OCI-LY1 (cell line): ENCODE results near the gene INPP5A.

Source experiments
- H2AFZ ChIP-seq: fragments of 200-600 bp; sonication (generic), shearing (Covaris generic); 2 replicates; pipeline ENCODE4 v1.6.0; 2014; ENCODE audit warnings: antibody characterized with exemption, mild to moderate bottlenecking, low read length
- H3F3A ChIP-seq: fragments of 200-600 bp; sonication (generic), shearing (Covaris generic); 2 replicates; pipeline ENCODE4 v1.6.0; 2014; ENCODE audit warnings: mild to moderate bottlenecking, antibody characterized with exemption, low read length, moderate library complexity; ENCODE audit not compliant: insufficient read depth
- H3K27ac ChIP-seq: fragments of 200-600 bp; sonication (generic); 2 replicates; pipeline ENCODE4 v1.5.1; 2014; ENCODE audit warnings: low read length, mixed run types, mild to moderate bottlenecking, low read depth; ENCODE audit not compliant: poor library complexity, severe bottlenecking
- H3K27me3 ChIP-seq: fragments of 200-600 bp; sonication (generic); 2 replicates; pipeline ENCODE4 v1.6.0; 2014; ENCODE audit warnings: antibody characterized with exemption, mild to moderate bottlenecking, low read length, moderate library complexity; ENCODE audit not compliant: insufficient read depth
- H3K36me3 ChIP-seq: fragments of 200-600 bp; sonication (generic); 2 replicates; pipeline ENCODE4 v1.6.1; 2014; ENCODE audit warnings: mild to moderate bottlenecking, antibody characterized with exemption, low read length, moderate library complexity, mixed read lengths; ENCODE audit not compliant: insufficient read depth
- H3K4me1 ChIP-seq: fragments of 200-600 bp; sonication (generic); 2 replicates; pipeline ENCODE4 v1.5.1; 2014; ENCODE audit warnings: mild to moderate bottlenecking, low read length, moderate library complexity; ENCODE audit not compliant: insufficient read depth, severe bottlenecking
- H3K4me2 ChIP-seq: fragments of 200-600 bp; sonication (generic), shearing (Covaris generic); 2 replicates; pipeline ENCODE4 v1.6.1; 2014; ENCODE audit warnings: low read length
- H3K4me3 ChIP-seq: fragments of 200-600 bp; sonication (generic); 2 replicates; pipeline ENCODE4 v1.5.1; 2014; ENCODE audit warnings: low read length, low read depth, mild to moderate bottlenecking, mixed read lengths; ENCODE audit not compliant: poor library complexity, severe bottlenecking
- H3K79me2 ChIP-seq: fragments of 200-600 bp; shearing (Covaris generic); 2 replicates; pipeline ENCODE4 v1.6.1; 2016; ENCODE audit warnings: mixed run types, low read length, mixed read lengths; ENCODE audit not compliant: insufficient read depth
- H3K9ac ChIP-seq: fragments of 200-600 bp; sonication (generic), shearing (Covaris generic); 2 replicates; pipeline ENCODE4 v1.6.1; 2014; ENCODE audit warnings: mild to moderate bottlenecking, low read length, mixed read lengths
- H3K9me2 ChIP-seq: fragments of 200-600 bp; sonication (generic), shearing (Covaris generic); 2 replicates; pipeline ENCODE4 v1.6.1; 2014; ENCODE audit warnings: low read depth, mild to moderate bottlenecking, low read length, mixed read lengths
- H3K9me3 ChIP-seq: fragments of 200-600 bp; shearing (Covaris generic); 2 replicates; pipeline ENCODE4 v1.6.1; 2014; ENCODE audit warnings: low read length, mixed read lengths
- H4K20me1 ChIP-seq: fragments of 200-600 bp; sonication (generic), shearing (Covaris generic); 2 replicates; pipeline ENCODE4 v1.6.0; 2016; ENCODE audit warnings: mild to moderate bottlenecking, low read length; ENCODE audit not compliant: insufficient read depth
- CTCF ChIP-seq: fragments of 200-600 bp; sonication (generic), shearing (Covaris generic); IDR thresholded peaks from 2 replicates; pipeline ENCODE4 v1.5.1; 2017; ENCODE audit warnings: mild to moderate bottlenecking, antibody characterized with exemption, low read length, moderate library complexity, mixed read lengths
- EZH2 ChIP-seq: fragments of 200-600 bp; sonication (generic), shearing (Covaris generic); IDR thresholded peaks from 2 replicates; pipeline ENCODE4 v1.8.0; 2017; ENCODE audit warnings: borderline replicate concordance, mixed run types, mild to moderate bottlenecking, antibody characterized with exemption, low read length, moderate library complexity, mixed read lengths

The INPP5A gene

DNA sequence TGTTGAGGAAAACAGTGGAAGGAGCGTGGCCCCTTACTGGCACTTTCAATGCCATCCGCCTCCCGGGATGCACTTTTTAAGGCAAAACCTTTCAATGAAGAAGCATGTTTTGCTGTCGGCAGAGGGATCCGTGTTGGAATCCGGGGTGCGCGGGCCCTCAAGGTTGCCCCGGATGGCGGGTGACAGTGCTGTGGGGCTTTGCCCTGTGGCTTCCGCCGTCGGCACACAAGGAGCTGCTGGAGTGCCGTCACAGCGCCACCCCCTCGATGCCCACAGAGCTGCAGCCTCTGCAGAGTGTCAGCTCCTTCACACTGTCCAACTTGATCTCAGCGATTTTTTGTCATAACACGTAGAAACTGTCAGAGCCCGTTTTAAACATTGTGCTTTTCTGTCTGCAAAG, 189.4 kb downstream of the INPP5A start:
- Histone ChIP-seq H2AFZ (no peak overlapping the region), H3K27ac (no peak overlapping the region), H3K36me3 (no peaks in the 10 kb centered on the region), H3K9me2 (no peaks in the 10 kb centered on the region), H3K9me3 (no peaks in the 10 kb centered on the region), H3K9ac (no peak overlapping the region), H3K4me3 (no peak overlapping the region), H4K20me1 (no peaks in the 10 kb centered on the region), H3K4me2 (no peak overlapping the region), H3F3A (no peaks in the 10 kb centered on the region), H3K79me2 (no peaks in the 10 kb centered on the region), H3K27me3 (no peaks in the 10 kb centered on the region), H3K4me1 (no peaks in the 10 kb centered on the region)
- TF ChIP-seq EZH2 = no peak
- TF ChIP-seq CTCF = no peak

GRCh38 chr10:132727411-132727810, 189.8 kb downstream of the INPP5A start:
- Histone ChIP-seq H3K4me1 (no peaks in the 10 kb centered on the region), H3K79me2 (no peaks in the 10 kb centered on the region), H3K27ac (no peak overlapping the region), H3K9me3 (no peaks in the 10 kb centered on the region), H4K20me1 (no peaks in the 10 kb centered on the region), H3K4me2 (no peak overlapping the region), H2AFZ (no peak overlapping the region), H3K9ac (no peak overlapping the region), H3K27me3 (no peaks in the 10 kb centered on the region), H3K36me3 (no peaks in the 10 kb centered on the region), H3F3A (no peaks in the 10 kb centered on the region), H3K9me2 (no peaks in the 10 kb centered on the region), H3K4me3 (no peak overlapping the region)
- no peak for TF ChIP-seq CTCF

DNA sequence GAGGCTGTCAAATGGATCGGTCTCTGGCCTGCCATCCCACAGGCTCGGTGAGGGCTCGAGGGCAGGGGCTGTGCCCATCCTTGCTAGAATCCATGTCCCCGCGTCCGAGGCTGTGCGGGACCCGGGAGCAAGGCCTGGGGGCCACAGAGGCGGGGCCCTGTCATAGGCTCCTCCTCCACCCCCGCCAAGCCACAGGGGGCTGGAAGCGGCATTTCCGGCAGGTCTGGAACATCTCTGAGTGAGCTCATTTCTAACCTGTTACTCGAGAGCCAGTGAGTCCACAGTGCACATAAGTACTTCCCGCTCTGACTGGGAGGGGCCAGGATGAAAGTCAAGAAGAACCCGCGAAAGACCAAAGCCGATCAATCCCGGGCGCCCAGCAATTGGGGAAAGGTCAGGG, 190.7 kb downstream of the INPP5A start:
- Histone ChIP-seq H3K9me3 (no peaks in the 10 kb centered on the region), H3K27me3 (no peaks in the 10 kb centered on the region), H3K4me2 (no peak overlapping the region), H2AFZ (no peak overlapping the region), H4K20me1 (no peaks in the 10 kb centered on the region), H3K36me3 (no peaks in the 10 kb centered on the region), H3K9me2 (no peaks in the 10 kb centered on the region), H3F3A (no peaks in the 10 kb centered on the region), H3K4me3 (no peak overlapping the region), H3K27ac (no peak overlapping the region), H3K4me1 (no peaks in the 10 kb centered on the region), H3K9ac (no peak overlapping the region), H3K79me2 (no peaks in the 10 kb centered on the region)
- no peak for TF ChIP-seq CTCF
- no peak for TF ChIP-seq EZH2
